Neural progenitor cell (in vitro differentiated cells): ENCODE measurements around the gene NAA10. TPM values are rescaled to one million over a fixed set of nuclear protein-coding genes. Genes with fewer than 3 reads are reported as not detected.

ENCODE experiments used
- DNase-seq: peaks from one replicate; pipeline ENCODE4 v3.0.0-alpha.2; 2016; ENCODE audit warnings: low spot score
- H2AFZ ChIP-seq: fragments of 200-600 bp; sonication (generic); replicated peaks from 2 replicates; pipeline ENCODE4 v1.6.1; 2016; ENCODE audit warnings: antibody characterized with exemption
- H3F3A ChIP-seq: fragments of 200-600 bp; sonication (generic); 2 replicates; pipeline ENCODE4 v1.6.1; 2016; ENCODE audit warnings: antibody characterized with exemption, low read depth
- H3K27ac ChIP-seq: fragments of 200-600 bp; sonication (generic); 2 replicates; pipeline ENCODE4 v1.5.1; 2016; ENCODE audit warnings: mild to moderate bottlenecking
- H3K27me3 ChIP-seq: fragments of 200-600 bp; sonication (generic); 2 replicates; pipeline ENCODE4 v1.6.1; 2016; ENCODE audit warnings: mild to moderate bottlenecking, moderate library complexity
- H3K36me3 ChIP-seq: fragments of 200-600 bp; sonication (generic); 2 replicates; pipeline ENCODE4 v1.5.1; 2016
- H3K4me1 ChIP-seq: fragments of 200-600 bp; sonication (generic); 2 replicates; pipeline ENCODE4 v1.6.1; 2016; ENCODE audit warnings: mixed run types
- H3K4me2 ChIP-seq: fragments of 200-600 bp; sonication (generic); 2 replicates; pipeline ENCODE4 v1.6.1; 2016
- H3K4me3 ChIP-seq: fragments of 200-600 bp; sonication (generic); 2 replicates; pipeline ENCODE4 v1.5.1; 2016
- H3K79me2 ChIP-seq: fragments of 200-600 bp; sonication (generic); 2 replicates; pipeline ENCODE4 v1.6.1; 2016; ENCODE audit warnings: low read depth
- H3K9ac ChIP-seq: fragments of 200-600 bp; sonication (generic); 2 replicates; pipeline ENCODE4 v1.6.1; 2016
- H3K9me3 ChIP-seq: fragments of 200-600 bp; sonication (generic); 2 replicates; pipeline ENCODE4 v1.5.1; 2016; ENCODE audit warnings: low read depth
- H4K20me1 ChIP-seq: fragments of 200-600 bp; sonication (generic); 2 replicates; pipeline ENCODE4 v1.6.1; 2016; ENCODE audit warnings: low read depth
- H3K27ac Mint-ChIP-seq: 3 replicates; pipeline ENCODE4 v1.8.0; 2021; ENCODE audit warnings: mixed read lengths
- H3K27me3 Mint-ChIP-seq: 2 replicates; pipeline ENCODE4 v1.8.0; 2022; ENCODE audit warnings: low read depth, mild to moderate bottlenecking, inconsistent platforms, moderate library complexity, mixed read lengths; ENCODE audit not compliant: insufficient read depth
- H3K36me3 Mint-ChIP-seq: 3 replicates; pipeline ENCODE4 v1.8.0; 2021; ENCODE audit warnings: mixed read lengths
- H3K4me1 Mint-ChIP-seq: 3 replicates; pipeline ENCODE4 v1.8.0; 2021; ENCODE audit warnings: mixed read lengths
- H3K4me3 Mint-ChIP-seq: 3 replicates; pipeline ENCODE4 v1.8.0; 2021; ENCODE audit warnings: mild to moderate bottlenecking, moderate library complexity, mixed read lengths
- H3K9me3 Mint-ChIP-seq: 3 replicates; pipeline ENCODE4 v1.8.0; 2020; ENCODE audit warnings: mixed read lengths
- CTCF ChIP-seq: fragments of 200-600 bp; sonication (generic); IDR thresholded peaks from 2 replicates; pipeline ENCODE4 v1.5.1; 2017; ENCODE audit warnings: antibody characterized with exemption, mild to moderate bottlenecking
- EZH2 ChIP-seq: fragments of 200-600 bp; sonication (generic); IDR thresholded peaks from 2 replicates; pipeline ENCODE4 v1.6.1; 2017; ENCODE audit warnings: antibody characterized with exemption, mild to moderate bottlenecking, moderate library complexity
- EZH2phosphoT487 ChIP-seq: fragments of 200-600 bp; sonication (generic); IDR thresholded peaks from 2 replicates; pipeline ENCODE4 v1.6.1; 2017; ENCODE audit warnings: antibody characterized with exemption
- total RNA-seq: library from RNA; depleted of rRNA; stranded (reverse); fragments of >200 nt; gene quantifications from 2 replicates; pipeline ENCODE4 v1.2.3, GENCODE V29; 2015; ENCODE audit warnings: low replicate concordance

The NAA10 gene
- total RNA-seq, 1 donor from 2014 or later: 55.5 TPM

GRCh38 chrX:153897899-153898298 is 36.9 kb downstream of the NAA10 start:
- DNase-seq: no peak
- Mint-ChIP-seq H3K27ac (no peak overlapping the region), H3K36me3 (no peaks in the 10 kb centered on the region), H3K4me3 (no peak overlapping the region), H3K9me3 (peaks cover 19% of the 10 kb centered on the region), H3K27me3 (peaks cover 3% of the 10 kb centered on the region), H3K4me1 (peaks cover 15% of the 10 kb centered on the region)
- Histone ChIP-seq H3K79me2 (no peaks in the 10 kb centered on the region), H4K20me1 (no peaks in the 10 kb centered on the region), H3K4me2 (no peak overlapping the region), H2AFZ (no peak overlapping the region), H3K27me3 (no peaks in the 10 kb centered on the region), H3K27ac (no peak overlapping the region), H3K4me3 (no peak overlapping the region), H3F3A (no peaks in the 10 kb centered on the region), H3K9me3 (no peaks in the 10 kb centered on the region), H3K4me1 (peaks cover 4% of the 10 kb centered on the region), H3K36me3 (no peaks in the 10 kb centered on the region), H3K9ac (no peak overlapping the region)
- no peak for TF ChIP-seq EZH2
- no peak for TF ChIP-seq CTCF
- TF ChIP-seq EZH2phosphoT487: no peak

GRCh38 chrX:153889123-153889522 is 45.7 kb downstream of the NAA10 start:
- Mint-ChIP-seq H3K9me3 (peaks cover 34% of the 10 kb centered on the region), H3K27ac (no peak overlapping the region), H3K4me1 (peaks cover 9% of the 10 kb centered on the region), H3K4me3 (no peak overlapping the region), H3K27me3 (peaks cover 23% of the 10 kb centered on the region), H3K36me3 (peaks cover 2% of the 10 kb centered on the region)
- no peak for TF ChIP-seq EZH2
- no peak for TF ChIP-seq CTCF
- no peak for TF ChIP-seq EZH2phosphoT487
- Histone ChIP-seq H3F3A (no peaks in the 10 kb centered on the region), H3K36me3 (no peaks in the 10 kb centered on the region), H2AFZ (no peak overlapping the region), H3K79me2 (no peaks in the 10 kb centered on the region), H3K9me3 (no peaks in the 10 kb centered on the region), H3K4me1 (no peaks in the 10 kb centered on the region), H3K27ac (no peak overlapping the region), H3K27me3 (peaks cover 45% of the 10 kb centered on the region), H3K4me2 (no peak overlapping the region), H3K4me3 (no peak overlapping the region), H4K20me1 (no peaks in the 10 kb centered on the region), H3K9ac (no peak overlapping the region)
- DNase-seq: no peak

- H3K27ac Mint-ChIP-seq: no peak overlapping the region
- H3K4me1 ChIP-seq: no peaks in the 10 kb centered on the region
- H3K9ac ChIP-seq: no peak overlapping the region
- H3K27me3 ChIP-seq: peaks cover 53% of the 10 kb centered on the region
- H3K4me1 Mint-ChIP-seq: peaks cover 11% of the 10 kb centered on the region
- H3K4me3 Mint-ChIP-seq: no peak overlapping the region
- no peak overlapping the region for H3K27ac ChIP-seq
- DNase-seq: no peak
- peaks cover 2% of the 10 kb centered on the region for H3K36me3 Mint-ChIP-seq
- no peaks in the 10 kb centered on the region for H4K20me1 ChIP-seq
- H3K27me3 Mint-ChIP-seq: peaks cover 23% of the 10 kb centered on the region
- H3F3A ChIP-seq: no peaks in the 10 kb centered on the region
- H3K4me3 ChIP-seq: no peak overlapping the region
- no peaks in the 10 kb centered on the region for H3K36me3 ChIP-seq
- H3K9me3 Mint-ChIP-seq: peaks cover 31% of the 10 kb centered on the region
- no peak overlapping the region for H3K4me2 ChIP-seq
- TF ChIP-seq EZH2phosphoT487 (no peak), CTCF (no peak)
- no peaks in the 10 kb centered on the region for H3K79me2 ChIP-seq
- no peak overlapping the region for H2AFZ ChIP-seq
- no peaks in the 10 kb centered on the region for H3K9me3 ChIP-seq
These were observed 46.5 kb downstream of the NAA10 start for GRCh38 chrX:153888344-153888743.
